WERI-Rb-1 (cell line): ENCODE data around the gene RAB7B.
"Not testable (repeated sequence)": the region's sequence is repeated elsewhere in the genome, so short reads cannot be mapped to it uniquely, and the experiment has no call there.

Experiments
- DNase-seq: peaks from one replicate; pipeline ENCODE4 v3.0.0-alpha.2; 2020
- H3K27ac ChIP-seq: fragments of 250-450 bp; sonication (Bioruptor Pico); 2 replicates; pipeline ENCODE4 v1.5.1; 2020; ENCODE audit warnings: mild to moderate bottlenecking, moderate library complexity
- H3K27me3 ChIP-seq: fragments of 250-450 bp; sonication (Bioruptor Pico); 2 replicates; pipeline ENCODE4 v1.5.1; 2021; ENCODE audit warnings: mild to moderate bottlenecking, low read depth, moderate library complexity; ENCODE audit not compliant: insufficient read depth, severe bottlenecking
- H3K36me3 ChIP-seq: fragments of 250-450 bp; sonication (Bioruptor Pico); 2 replicates; pipeline ENCODE4 v1.5.1; 2020; ENCODE audit warnings: mild to moderate bottlenecking, moderate library complexity
- H3K4me3 ChIP-seq: 2 replicates; pipeline ENCODE4 v1.5.1; 2011; ENCODE audit warnings: low read depth, mild to moderate bottlenecking, control low read depth, low read length
- H3K9me3 ChIP-seq: fragments of 250-450 bp; sonication (Bioruptor Pico); 2 replicates; pipeline ENCODE4 v1.5.1; 2021; ENCODE audit warnings: mild to moderate bottlenecking, moderate library complexity; ENCODE audit not compliant: severe bottlenecking
- TF ChIP-seq, protein P1 (sequence below): IDR thresholded peaks from 2 replicates; pipeline ENCODE4 v1.5.1; 2011; ENCODE audit warnings: low read depth, mild to moderate bottlenecking, control low read depth, inconsistent platforms, low read length

The RAB7B gene

DNA sequence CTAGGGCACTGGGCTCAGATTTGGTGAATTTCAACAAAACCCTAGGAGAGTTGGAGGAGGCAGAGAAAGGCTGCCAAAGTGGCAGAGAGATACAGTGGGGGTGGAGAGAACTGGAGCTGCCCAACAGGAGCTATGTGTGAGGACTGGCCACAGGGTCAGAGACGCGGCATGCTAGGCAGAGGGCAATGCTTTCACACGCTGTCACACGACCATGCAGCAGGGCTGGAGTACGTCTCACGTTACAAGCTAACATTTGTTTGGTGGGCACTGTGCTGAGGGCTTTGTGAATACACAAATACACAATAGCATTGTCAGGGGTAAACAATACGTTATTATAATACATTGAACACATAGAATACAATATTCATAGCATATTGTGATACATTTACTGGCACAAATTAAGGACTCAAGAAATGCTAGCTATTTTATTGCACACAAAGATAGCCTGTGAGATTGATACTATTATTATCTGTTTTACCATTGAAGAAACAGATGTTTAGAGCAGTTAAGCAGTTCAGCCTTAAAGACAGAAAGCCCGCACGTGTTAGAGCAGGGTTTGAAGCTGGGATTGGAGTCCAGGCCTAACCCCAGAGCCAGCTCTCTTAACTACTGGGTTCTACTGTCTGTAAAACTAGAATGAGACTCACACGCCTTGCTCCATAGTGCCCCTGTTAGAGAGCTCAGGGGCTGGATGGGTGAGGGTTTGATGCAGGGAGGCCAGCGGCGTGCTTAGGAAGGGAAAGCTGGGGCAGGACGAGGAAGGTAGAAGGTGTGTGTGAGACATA, 4.5 kb downstream of the RAB7B start:
- H3K9me3 ChIP-seq: peaks cover 3% of the 10 kb centered on the region
- H3K4me3 ChIP-seq: no peak overlapping the region
- peak; percentile 7 for DNase-seq
- H3K27ac ChIP-seq: no peak overlapping the region
- TF ChIP-seq, protein P1, sequence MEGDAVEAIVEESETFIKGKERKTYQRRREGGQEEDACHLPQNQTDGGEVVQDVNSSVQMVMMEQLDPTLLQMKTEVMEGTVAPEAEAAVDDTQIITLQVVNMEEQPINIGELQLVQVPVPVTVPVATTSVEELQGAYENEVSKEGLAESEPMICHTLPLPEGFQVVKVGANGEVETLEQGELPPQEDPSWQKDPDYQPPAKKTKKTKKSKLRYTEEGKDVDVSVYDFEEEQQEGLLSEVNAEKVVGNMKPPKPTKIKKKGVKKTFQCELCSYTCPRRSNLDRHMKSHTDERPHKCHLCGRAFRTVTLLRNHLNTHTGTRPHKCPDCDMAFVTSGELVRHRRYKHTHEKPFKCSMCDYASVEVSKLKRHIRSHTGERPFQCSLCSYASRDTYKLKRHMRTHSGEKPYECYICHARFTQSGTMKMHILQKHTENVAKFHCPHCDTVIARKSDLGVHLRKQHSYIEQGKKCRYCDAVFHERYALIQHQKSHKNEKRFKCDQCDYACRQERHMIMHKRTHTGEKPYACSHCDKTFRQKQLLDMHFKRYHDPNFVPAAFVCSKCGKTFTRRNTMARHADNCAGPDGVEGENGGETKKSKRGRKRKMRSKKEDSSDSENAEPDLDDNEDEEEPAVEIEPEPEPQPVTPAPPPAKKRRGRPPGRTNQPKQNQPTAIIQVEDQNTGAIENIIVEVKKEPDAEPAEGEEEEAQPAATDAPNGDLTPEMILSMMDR: no peak
- H3K36me3 ChIP-seq: no peaks in the 10 kb centered on the region
- no peaks in the 10 kb centered on the region for H3K27me3 ChIP-seq

DNA sequence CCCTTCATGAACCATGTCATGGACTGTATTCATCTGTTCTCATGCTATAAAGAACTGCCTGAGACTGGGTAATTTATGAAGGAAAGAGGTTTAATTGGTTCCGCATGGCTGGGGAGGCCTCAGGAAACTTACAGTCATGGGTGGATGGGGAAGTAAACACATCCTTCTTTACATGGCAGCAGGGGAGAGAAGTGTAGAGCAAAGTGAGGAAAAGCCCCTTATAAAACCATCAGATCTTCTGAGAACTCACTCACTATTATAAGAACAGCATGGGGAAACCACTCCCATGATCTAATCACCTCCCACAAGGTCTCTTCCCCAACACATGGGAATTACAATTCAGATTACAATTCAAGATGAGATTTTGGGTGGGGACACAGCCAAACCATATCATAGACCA, 6.6 kb downstream of the RAB7B start:
- DNase-seq, H3K36me3 ChIP-seq, H3K27me3 ChIP-seq, H3K9me3 ChIP-seq, H3K27ac ChIP-seq, H3K4me3 ChIP-seq: not testable (repeated sequence)

DNA sequence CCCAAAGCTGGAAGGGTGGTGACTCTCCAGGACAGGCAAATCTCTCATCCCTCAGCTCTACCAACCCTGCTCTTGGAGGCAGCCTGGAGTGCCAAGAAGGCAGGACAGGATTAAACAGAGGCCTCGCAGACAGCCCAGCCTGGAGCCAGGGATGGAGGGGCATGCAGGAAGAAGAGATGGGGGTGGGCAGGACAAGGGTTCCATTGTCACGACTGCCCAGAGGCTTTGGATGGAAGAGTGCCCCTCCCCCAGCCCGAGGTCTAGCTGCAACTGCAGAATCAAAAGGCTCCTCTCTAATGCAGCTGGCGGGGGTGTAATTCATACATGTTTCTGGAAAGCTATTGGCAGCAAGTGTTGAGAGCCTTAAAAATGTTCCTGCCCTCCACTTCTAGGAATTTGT, 8.8 kb downstream of the RAB7B start:
- no peak overlapping the region for H3K4me3 ChIP-seq
- H3K36me3 ChIP-seq: no peaks in the 10 kb centered on the region
- no peaks in the 10 kb centered on the region for H3K9me3 ChIP-seq
- TF ChIP-seq, protein P1: no peak
- no peak overlapping the region for H3K27ac ChIP-seq
- H3K27me3 ChIP-seq: peaks cover 4% of the 10 kb centered on the region
- DNase-seq: peak; percentile 27

DNA sequence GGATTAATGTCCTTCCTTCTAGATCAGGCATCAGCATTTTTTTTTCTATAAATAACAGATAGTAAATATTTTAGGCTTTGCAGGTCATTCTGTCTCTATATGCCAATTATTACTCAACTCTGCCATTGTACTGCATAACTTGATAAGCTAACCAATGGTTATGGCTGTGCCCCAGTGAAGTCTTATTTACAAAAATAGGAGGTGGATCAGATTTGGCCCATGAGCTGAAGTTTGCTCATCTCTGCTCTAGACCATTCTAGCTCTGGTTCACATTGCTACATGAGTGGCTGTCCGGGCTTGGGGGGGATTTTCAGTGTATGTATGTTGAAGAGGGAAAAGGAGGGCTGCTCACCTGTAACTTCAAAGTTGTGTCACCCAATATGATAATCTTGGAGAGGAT, 10.1 kb downstream of the RAB7B start:
- H3K27me3 ChIP-seq: peaks cover 4% of the 10 kb centered on the region

DNA sequence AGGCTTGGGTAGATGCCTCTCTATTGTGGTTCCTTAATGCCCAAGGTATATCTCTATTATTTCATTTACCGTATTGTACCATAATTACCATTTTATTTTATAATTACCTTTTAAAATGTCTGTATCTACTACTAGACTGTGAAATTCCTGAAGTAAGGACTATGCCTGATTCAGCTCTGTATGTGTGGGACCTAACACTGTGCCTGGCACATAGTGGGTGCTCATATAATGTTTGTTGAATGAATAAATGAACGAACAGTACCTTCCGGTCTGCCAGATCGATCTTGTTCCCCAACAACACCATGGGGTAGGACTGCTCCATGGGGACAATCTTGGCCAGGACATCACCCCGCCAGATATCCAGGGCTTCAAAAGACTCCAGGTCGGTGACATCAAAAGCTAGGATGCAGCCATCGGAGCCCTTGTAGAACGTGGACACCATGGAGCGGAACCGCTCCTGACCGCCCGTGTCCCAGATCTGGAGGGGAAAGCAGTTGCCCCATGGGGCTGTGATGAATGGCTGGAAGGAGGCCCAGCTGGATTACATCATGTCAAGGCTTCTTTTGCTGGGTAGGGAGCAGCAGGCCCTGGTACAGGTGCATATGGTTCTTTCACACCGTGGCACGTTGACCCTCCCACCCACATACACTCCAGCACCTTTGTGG, 10.8 kb downstream of the RAB7B start:
- peaks cover 4% of the 10 kb centered on the region for H3K27me3 ChIP-seq
- DNase-seq: no peak
- TF ChIP-seq, protein P1: no peak
- H3K9me3 ChIP-seq: no peaks in the 10 kb centered on the region
- no peaks in the 10 kb centered on the region for H3K36me3 ChIP-seq
- H3K27ac ChIP-seq: no peak overlapping the region
- H3K4me3 ChIP-seq: no peak overlapping the region

More for the DNA sequence above, 10.1 kb downstream of the RAB7B start:
- Histone ChIP-seq H3K4me3 (no peak overlapping the region), H3K27ac (no peak overlapping the region), H3K36me3 (no peaks in the 10 kb centered on the region), H3K9me3 (no peaks in the 10 kb centered on the region)
- DNase-seq: peak; percentile 2
- TF ChIP-seq, protein P1: no peak

DNA sequence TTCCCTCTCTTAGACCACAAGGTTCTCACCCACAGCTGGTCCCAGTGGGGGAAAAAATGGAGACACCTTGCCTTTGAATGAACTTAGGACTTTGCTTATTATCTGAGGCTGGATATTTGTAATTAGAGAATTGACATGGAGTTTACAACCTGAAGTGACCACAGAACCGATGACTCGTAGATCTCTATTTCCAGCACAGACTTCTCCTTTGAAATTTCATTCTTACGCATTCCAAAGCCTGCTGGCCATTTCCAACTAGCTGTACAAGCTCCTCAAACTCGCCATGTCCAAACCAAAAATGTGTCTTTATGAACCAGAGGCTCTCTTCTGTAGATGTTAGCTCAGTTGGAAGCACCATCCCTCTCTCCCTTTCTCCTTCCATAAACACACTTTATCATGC, 12.0 kb downstream of the RAB7B start:
- Histone ChIP-seq H3K27me3 (peaks cover 4% of the 10 kb centered on the region), H3K36me3 (no peaks in the 10 kb centered on the region), H3K9me3 (no peaks in the 10 kb centered on the region), H3K27ac (no peak overlapping the region), H3K4me3 (no peak overlapping the region)
- no peak for DNase-seq
- TF ChIP-seq, protein P1: no peak
